Measurements from ENCODE around the gene C12orf54. TPM values are rescaled to one million over a fixed set of nuclear protein-coding genes. Genes with fewer than 3 reads are reported as not detected.

The C12orf54 gene
- total RNA-seq, 6 experiments from 2014 or later, result not detected

DNA sequence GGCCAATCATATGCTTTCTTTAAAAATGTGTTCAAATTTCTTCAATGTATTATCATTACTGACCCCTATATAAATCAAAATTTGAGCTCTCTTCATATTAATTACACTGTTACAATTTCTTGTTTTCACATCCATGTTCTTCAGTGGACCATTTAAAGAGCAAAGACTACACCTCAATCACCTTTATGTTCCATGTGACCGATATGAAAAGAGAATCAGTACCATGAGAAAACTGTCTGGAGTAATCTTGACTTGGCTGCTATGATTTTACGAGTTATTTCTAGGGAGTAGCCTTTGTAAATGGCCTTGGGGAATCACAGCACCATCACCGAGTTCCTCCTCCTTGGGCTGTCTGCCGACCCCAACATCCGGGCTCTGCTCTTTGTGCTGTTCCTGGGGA, 43.0 kb downstream of the C12orf54 start, which contains the start of gene OR8S1:
OR8S1 (plus strand) TSS at position 301 of the 400 bp plus-strand sequence; CDS start at position 301, 0 bp downstream.
- Histone ChIP-seq H3K36me3 (no peaks in the 10 kb centered on the region), H3K27ac (no peak within 1 kb of the TSS), H3K4me3 (no peak within 1 kb of the TSS), H3K4me1 (no peaks in the 10 kb centered on the region), H3K9me3 (no peaks in the 10 kb centered on the region), H3K27me3 (no peaks in the 10 kb centered on the region)
- no peak for ATAC-seq
- WGBS (ENCODE audit: insufficient coverage, low coverage, low lambda C conversion rate, missing lambda C conversion rate), result 58% methylated on average over 3 of the region's 5 CpGs
- no peak for DNase-seq
- no peak for TF ChIP-seq POLR2A (IDR thresholded peaks at IDR 0.05)
- TF ChIP-seq, protein P1, sequence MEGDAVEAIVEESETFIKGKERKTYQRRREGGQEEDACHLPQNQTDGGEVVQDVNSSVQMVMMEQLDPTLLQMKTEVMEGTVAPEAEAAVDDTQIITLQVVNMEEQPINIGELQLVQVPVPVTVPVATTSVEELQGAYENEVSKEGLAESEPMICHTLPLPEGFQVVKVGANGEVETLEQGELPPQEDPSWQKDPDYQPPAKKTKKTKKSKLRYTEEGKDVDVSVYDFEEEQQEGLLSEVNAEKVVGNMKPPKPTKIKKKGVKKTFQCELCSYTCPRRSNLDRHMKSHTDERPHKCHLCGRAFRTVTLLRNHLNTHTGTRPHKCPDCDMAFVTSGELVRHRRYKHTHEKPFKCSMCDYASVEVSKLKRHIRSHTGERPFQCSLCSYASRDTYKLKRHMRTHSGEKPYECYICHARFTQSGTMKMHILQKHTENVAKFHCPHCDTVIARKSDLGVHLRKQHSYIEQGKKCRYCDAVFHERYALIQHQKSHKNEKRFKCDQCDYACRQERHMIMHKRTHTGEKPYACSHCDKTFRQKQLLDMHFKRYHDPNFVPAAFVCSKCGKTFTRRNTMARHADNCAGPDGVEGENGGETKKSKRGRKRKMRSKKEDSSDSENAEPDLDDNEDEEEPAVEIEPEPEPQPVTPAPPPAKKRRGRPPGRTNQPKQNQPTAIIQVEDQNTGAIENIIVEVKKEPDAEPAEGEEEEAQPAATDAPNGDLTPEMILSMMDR (IDR thresholded peaks at IDR 0.05), result no peak
- intact Hi-C loops (cut with DNase I), result no loop called here

DNA sequence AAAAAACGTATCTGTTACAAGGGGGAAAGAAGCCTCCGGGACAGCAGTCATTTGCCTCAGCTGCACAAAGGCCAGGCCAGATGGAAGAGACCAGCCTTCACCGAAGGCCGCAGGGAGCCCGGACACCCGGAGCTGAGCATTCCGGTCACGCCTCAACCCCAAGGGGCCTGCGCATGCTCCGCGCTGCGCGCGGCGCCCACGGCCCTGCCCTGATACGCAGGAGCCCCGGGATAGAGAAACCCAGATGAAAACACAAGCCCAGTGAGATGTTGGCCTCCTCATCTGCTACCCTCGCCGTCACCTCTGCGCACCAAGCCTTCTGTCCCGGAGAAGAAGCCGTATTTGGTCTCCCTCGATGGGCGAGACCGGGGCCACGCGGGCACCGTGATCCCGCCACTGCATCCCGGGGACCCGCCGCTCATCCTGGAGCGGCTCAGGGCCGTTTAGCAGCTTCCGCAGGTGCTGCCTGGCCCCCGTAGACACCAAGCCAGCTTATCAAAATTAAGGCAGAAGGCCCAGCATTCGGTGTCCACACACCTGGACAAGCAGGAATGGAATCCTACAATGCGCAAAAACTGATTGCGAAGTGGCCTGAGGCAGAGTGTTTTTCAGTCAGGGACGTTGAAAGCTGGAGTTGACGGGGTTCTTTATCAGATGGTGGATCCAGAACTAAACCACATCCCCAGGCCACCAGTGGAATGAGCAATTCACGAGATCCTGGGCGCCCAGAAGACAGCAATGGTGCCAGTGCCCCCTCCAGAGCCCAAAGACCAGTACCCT, 45.8 kb downstream of the C12orf54 start:
- DNase-seq (no peak), ATAC-seq (no peak)
- no peak for TF ChIP-seq POLR2A (IDR thresholded peaks at IDR 0.05)
- TF ChIP-seq, protein P1 (IDR thresholded peaks at IDR 0.05), result no peak
- no peaks in the 10 kb centered on the region for H3K36me3 ChIP-seq
- whole genome bisulfite sequencing (ENCODE audit: insufficient coverage, low coverage, low lambda C conversion rate, missing lambda C conversion rate), result 75% methylated on average over 16 of the region's 44 CpGs
- no peaks in the 10 kb centered on the region for H3K4me1 ChIP-seq
- H3K4me3 ChIP-seq, result no peak overlapping the region
- H3K27ac ChIP-seq, result no peak overlapping the region
- H3K9me3 ChIP-seq, result no peaks in the 10 kb centered on the region
- no peaks in the 10 kb centered on the region for H3K27me3 ChIP-seq
- intact Hi-C loops (cut with DNase I), result no loop called here

DNA sequence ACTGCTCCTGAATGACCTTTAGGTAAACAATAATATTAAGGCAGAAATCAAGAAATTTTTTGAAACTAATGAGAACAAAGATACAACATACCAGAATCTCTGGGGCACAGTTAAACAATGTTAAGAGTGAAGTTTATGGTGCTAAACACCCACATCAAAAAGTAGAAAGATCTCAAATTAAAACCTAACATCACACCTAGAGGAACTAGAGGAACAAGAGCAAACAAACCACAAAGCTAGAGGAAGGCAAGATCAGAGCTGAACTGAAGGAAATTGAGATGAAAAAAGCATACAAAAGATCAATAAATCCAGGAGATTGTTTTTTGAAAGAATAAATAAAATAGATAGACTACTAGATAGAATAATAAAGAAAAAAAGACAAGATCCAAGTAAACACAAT, 50.3 kb downstream of the C12orf54 start:
- H3K36me3 ChIP-seq, result no peaks in the 10 kb centered on the region
- ATAC-seq, result no peak
- no peaks in the 10 kb centered on the region for H3K27me3 ChIP-seq
- TF ChIP-seq POLR2A (IDR thresholded peaks at IDR 0.05), result no peak
- TF ChIP-seq, protein P1 (IDR thresholded peaks at IDR 0.05), result no peak
- H3K9me3 ChIP-seq, result no peaks in the 10 kb centered on the region
- intact Hi-C loops (cut with DNase I), result no loop called here
- no peak overlapping the region for H3K27ac ChIP-seq
- no peak for DNase-seq
- H3K4me1 ChIP-seq, result no peaks in the 10 kb centered on the region
- no peak overlapping the region for H3K4me3 ChIP-seq

DNA sequence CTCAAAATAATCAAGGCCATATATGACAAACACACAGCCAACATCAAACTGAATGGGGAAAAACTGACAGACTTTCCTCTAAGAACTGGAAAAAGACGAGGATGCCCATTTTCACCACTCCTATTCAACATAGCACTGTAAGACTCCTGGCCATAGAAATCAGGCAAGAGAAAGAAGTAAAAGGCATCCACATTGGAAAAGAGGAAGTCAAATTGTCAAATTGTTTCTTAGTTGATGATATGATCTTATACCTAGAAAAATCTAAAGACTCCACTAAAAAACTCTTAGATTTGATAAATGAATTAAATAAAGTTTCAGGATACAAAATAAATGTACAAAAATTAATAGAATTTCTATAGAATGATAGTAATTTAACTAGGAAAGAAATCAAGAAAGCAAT, 54.3 kb downstream of the C12orf54 start:
- no peak overlapping the region for H3K4me3 ChIP-seq
- intact Hi-C loops (cut with DNase I), result no loop called here
- ATAC-seq (no peak), DNase-seq (no peak)
- H3K36me3 ChIP-seq, result no peaks in the 10 kb centered on the region
- 29% methylated on average over 1 of the region's 1 CpG for WGBS (ENCODE audit: insufficient coverage, low coverage, low lambda C conversion rate, missing lambda C conversion rate)
- no peaks in the 10 kb centered on the region for H3K27me3 ChIP-seq
- H3K4me1 ChIP-seq, result no peaks in the 10 kb centered on the region
- no peaks in the 10 kb centered on the region for H3K9me3 ChIP-seq
- no peak for TF ChIP-seq POLR2A (IDR thresholded peaks at IDR 0.05)
- TF ChIP-seq, protein P1 (IDR thresholded peaks at IDR 0.05), result no peak
- H3K27ac ChIP-seq, result no peak overlapping the region

All from right lobe of liver (tissue), 6 donors.